GM12891 (cell line): ENCODE measurements around the gene PLGRKT.
A peak's percentile ranks its signal among the peaks of the same experiment; 100 is the strongest.
"Not testable (repeated sequence)": the region's sequence is repeated elsewhere in the genome, so short reads cannot be mapped to it uniquely, and the experiment has no call there.

ENCODE experiments used
- DNase-seq: peaks from one replicate; pipeline ENCODE4 v3.0.0; 2011; ENCODE audit warnings: low spot score; ENCODE audit not compliant: insufficient read length
- FAIRE-seq: peaks from 2 replicates; lab custom pipeline; 2011; peaks lifted over from hg19 to GRCh38; lab: Jason Lieb, UNC
- PAX5 ChIP-seq: IDR thresholded peaks from 2 replicates; pipeline ENCODE4 v1.6.1; 2011; ENCODE audit warnings: low read length, moderate library complexity, mild to moderate bottlenecking; ENCODE audit not compliant: insufficient read depth, severe bottlenecking
- POLR2A ChIP-seq: IDR thresholded peaks from 2 replicates; pipeline ENCODE4 v1.6.1; 2011; ENCODE audit warnings: low read depth, low read length, control low read depth
- POLR2AphosphoS5 ChIP-seq: IDR thresholded peaks from 2 replicates; pipeline ENCODE4 v1.6.1; 2011; ENCODE audit warnings: low read depth, low read length, control low read depth
- POU2F2 ChIP-seq: IDR thresholded peaks from 2 replicates; pipeline ENCODE4 v1.6.1; 2011; ENCODE audit warnings: low read depth, mild to moderate bottlenecking, control low read depth, low read length, moderate library complexity
- SPI1 ChIP-seq: IDR thresholded peaks from 2 replicates; pipeline ENCODE4 v1.6.1; 2011; ENCODE audit warnings: low read depth, low read length, control low read depth
- TAF1 ChIP-seq: IDR thresholded peaks from 2 replicates; pipeline ENCODE4 v1.6.1; 2011; ENCODE audit warnings: low read depth, low read length, control low read depth

PLGRKT gene

DNA sequence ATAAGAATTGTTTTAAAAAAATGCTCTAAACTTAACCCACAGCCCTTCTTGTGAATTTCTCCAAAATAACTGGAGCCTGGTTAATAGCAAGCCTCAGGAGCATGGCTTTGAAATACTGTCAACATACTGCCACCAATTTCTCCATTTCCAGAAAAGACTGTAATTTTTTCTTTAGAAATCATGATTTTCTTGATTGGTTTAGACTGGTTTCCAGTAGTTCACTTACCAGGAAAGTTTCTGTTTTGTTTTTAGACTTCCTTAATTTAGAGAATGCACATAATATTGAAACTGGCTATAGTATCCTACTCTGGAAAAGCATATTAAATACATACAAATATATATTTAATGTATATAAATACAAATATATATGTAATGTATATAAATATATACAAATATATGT lies 8.2 kb upstream of the PLGRKT start:
- TF ChIP-seq SPI1 (no peak), POU2F2 (no peak), PAX5 (no peak), TAF1 (no peak), POLR2A (no peak), POLR2AphosphoS5 (no peak)
- DNase-seq (no peak), FAIRE-seq (no peak)

DNA sequence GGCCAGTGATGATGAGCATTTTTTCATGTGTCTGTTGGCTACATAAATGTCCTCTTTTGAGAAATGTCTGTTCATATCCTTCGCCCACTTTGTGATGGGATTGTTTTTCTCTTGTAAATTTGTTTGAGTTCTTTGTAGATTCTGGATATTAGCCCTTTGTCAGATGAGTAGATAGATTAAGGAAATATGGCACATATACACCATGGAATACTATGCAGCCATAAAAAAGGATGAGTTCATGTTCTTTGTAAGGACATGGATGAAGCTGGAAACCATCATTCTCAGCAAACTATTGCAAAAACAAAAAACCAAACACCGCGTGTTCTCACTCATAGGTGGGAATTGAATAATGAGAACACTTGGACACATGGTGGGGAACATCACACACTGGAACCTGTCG lies 7.4 kb upstream of the PLGRKT start:
- not testable (repeated sequence) for FAIRE-seq, DNase-seq

DNA sequence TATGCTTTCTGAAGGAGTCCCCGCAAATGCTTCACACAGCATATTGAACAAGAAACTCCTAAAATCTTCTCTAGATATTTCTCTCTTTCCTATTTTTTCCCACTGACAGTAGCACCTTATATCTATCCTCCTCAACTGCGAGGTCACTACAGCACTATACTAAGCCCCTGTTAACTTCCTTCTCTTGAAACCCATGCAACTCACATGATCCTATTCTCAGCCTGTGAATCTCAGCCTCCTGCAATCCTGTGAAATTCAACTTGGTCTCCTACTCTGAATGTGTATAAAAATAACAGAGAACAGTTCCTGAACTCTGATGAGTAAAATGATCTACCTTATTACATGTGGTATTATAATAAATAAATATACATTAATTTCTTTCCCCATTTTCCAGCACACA lies 6.1 kb upstream of the PLGRKT start:
- FAIRE-seq (no peak), DNase-seq (no peak)
- TF ChIP-seq POLR2A = no peak
- no peak for TF ChIP-seq TAF1
- TF ChIP-seq POLR2AphosphoS5 = no peak
- TF ChIP-seq POU2F2 = no peak
- TF ChIP-seq PAX5 = no peak
- no peak for TF ChIP-seq SPI1

DNA sequence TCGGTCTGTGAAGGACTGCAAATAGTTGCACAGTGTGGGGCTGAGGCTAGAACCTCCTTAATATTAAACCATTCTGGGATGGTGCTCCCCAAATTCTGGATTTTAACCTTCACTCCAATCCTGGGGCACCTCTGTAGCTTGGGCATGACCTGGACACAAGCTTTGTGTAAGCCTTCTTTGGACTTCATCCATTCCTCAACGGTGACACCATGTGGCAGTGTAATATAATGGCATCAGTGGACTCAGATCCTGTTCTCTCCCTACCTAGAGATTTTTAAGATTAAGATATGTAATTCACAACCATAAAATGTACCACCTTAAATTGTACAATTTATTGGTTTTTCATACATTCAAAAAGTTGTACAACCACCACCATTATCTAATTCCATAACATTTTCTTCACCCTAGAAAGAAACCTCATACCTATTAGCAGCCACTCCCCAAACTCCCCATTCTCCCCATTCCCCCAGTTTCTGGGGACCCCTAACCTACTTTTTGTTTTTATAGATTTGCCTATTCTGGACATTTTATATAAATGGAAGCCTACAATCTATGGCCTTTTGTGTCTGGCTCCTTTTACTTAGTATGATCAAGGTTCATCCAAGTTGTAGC lies 4.8 kb upstream of the PLGRKT start:
- FAIRE-seq = peak; percentile 86
- no peak for DNase-seq
- TF ChIP-seq POLR2AphosphoS5 (no peak), POU2F2 (no peak), TAF1 (no peak), SPI1 (no peak), PAX5 (no peak), POLR2A (no peak)

DNA sequence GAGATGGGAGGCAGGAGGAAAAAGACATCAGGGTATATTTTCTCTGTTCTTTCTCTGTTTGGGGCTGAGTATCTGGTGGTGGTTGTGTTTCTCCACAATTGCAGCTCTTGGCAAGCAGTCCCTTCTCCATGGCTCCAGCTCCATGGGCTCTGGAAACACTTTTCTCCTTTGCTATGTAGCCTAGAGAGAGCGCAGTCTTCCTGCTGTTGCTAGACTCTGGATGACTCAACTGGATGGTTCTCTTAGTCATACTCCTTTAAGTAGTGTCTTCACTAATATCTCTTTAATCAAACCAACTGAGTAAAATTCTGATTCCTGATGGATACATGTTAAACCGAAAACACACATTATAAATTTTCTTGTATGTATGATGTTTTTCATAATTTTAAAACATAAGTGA lies 3.3 kb upstream of the PLGRKT start:
- no peak for TF ChIP-seq POLR2AphosphoS5
- no peak for TF ChIP-seq SPI1
- no peak for TF ChIP-seq PAX5
- no peak for TF ChIP-seq POU2F2
- no peak for TF ChIP-seq TAF1
- no peak for TF ChIP-seq POLR2A
- FAIRE-seq = no peak
- no peak for DNase-seq

DNA sequence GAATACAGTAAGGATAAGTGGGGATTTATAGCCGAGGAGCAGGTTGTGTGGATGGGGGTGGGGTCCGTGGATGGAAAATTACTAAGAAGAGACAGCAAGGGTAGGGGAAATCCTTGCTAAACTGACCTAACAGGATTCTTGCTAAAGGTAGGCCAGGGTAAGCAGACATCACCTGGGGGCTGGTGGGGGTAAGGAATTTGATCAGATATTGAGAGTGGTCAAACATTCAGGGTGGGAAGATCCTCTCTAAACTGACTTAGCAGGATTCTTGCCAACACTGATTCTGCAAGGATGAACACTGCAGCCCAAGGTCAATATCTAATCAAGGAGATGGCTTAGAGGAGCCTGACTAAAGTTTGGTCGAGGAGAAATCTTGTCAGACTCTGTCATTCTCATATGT lies 2.7 kb upstream of the PLGRKT start:
- TF ChIP-seq POU2F2 (no peak), POLR2AphosphoS5 (no peak), TAF1 (no peak), SPI1 (no peak), POLR2A (no peak)
- FAIRE-seq (peak; percentile 35), DNase-seq (no peak)

DNA sequence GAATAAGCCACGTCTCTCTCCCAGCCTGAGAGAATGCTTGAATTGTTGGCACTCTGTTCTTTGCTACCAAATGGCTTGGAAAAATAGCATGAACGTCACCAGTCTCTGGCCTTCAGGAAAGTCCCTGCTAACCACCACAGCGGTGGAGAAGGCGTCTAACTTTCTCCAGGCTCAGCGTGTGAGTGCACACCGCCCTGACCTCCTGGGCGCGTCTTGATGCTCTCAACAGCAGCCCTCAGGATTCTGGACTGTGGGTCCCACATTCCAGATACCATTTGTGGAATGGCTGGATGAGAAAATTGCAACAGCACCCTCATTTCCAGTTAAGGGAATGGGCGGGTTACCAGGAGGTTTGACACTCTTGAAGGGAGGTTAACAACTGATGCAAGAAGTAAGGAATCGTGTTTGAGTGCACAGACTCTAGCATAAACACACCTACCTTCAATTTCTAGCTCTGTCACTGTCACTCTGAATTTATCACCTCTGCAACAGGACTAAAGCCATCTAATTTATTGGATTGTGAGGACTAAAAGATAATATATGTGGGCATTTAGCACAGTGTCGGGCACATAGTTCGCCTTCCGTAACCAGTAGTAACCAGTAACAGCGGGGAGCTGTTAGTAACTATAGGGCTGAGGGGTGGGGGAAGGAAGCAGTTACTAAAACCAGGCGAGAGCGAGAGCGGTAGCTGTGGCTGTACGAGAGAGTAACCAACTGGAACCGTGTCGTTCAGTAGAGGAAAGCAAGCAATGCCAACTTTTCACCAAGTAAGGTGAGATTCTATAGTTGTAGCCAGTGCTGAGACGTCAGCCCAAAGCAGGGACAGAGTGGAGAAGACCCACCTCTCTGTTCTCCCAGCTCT lies 807 bp upstream of the PLGRKT start:
- TF ChIP-seq SPI1 (no peak), TAF1 (peak; percentile 41; the same call in 1 of the 2 replicates), POLR2A (peak; percentile 59), PAX5 (peak; percentile 97), POU2F2 (peak; percentile 68; the same call in 1 of the 2 replicates), POLR2AphosphoS5 (peak; percentile 57)
- DNase-seq = no peak
- peak; percentile 100 for FAIRE-seq

DNA sequence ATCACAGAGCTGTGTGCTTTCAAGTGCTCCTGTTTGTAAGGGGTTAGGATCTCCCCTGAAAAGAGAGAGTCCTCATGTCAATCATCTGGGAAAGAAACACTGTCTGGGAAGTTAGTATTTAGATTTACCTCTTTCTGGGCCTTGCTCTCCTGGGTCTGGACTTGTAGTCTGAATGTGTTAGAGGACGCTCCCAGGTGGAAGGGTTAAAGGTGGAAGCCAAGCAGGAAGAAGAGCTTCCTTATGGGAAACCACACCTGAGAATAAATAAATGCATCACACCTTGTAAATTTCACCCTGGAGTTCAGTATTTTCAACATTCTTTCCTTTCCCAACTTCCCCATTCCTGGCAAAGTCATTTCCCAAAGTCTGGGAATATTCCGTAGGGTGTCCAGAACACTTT lies 1.3 kb downstream of the PLGRKT start:
- DNase-seq = no peak
- FAIRE-seq = no peak
- TF ChIP-seq POLR2AphosphoS5 (no peak), PAX5 (no peak), SPI1 (no peak), POLR2A (no peak), TAF1 (no peak), POU2F2 (no peak)

DNA sequence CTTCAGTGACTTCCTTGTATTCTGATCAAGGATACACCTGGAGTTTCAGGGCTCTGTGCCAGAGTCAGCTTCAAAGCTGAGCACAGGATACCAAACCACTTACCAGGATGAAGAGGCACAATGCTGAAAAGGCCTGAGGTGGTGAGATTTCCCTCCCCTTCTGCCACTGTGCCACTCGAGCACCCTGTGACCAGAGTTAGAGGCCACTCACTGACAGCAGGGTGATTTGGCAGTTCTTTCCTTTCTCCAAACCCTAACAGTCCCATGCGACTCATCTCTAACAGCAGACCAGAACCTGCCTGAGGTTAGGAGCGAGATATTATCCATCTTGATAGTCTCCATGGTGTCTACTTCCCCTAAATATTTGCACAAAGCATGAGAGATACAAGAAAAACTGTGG lies 1.8 kb downstream of the PLGRKT start:
- TF ChIP-seq PAX5 (no peak), POLR2AphosphoS5 (no peak), SPI1 (no peak), POU2F2 (no peak), TAF1 (no peak), POLR2A (no peak)
- DNase-seq (no peak), FAIRE-seq (no peak)

DNA sequence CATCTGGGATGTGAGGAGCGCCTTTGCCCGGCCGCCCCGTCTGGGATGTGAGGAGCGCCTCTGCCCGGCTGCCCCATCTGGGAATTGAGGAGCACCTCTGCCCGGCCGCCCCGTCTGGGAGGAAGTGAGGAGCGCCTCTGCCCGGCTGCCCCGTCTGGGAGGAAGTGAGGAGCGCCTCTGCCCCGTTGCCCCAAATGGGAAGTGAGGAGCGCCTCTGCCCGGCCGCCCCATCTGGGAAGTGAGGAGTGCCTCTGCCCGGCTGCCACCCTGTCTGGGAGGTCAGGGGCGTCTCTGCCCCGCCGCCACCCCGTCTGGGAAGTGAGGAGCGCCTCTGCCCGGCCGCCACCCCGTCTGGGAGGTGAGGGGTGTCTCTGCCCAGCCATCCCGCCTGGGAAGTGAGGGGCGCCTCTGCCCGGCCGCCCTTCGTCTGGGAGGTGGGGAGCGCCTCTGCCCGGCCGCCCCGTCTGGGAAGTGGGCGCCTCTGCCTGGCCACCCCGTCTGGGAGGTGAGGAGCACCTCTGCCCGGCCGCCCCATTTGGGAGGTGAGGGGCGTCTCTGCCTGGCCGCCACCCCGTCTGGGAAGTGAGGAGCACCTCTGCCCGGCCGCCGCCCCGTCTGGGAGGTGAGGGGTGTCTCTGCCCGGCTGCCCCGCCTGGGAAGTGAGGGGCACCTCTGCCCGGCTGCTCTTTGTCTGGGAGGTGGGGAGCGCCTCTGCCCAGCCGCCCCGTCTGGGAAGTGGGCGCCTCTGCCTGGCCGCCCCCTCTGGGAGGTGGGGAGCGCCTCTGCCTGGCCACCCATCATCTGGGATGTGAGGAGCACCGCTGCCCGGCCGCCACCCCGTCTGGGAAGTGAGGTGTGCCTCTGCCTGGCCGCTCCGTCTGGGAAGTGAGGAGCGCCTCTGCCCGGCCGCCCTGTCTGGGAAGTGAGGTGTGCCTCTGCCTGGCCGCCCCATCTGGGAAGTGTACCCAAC lies 3.6 kb downstream of the PLGRKT start:
- not testable (repeated sequence) for FAIRE-seq, DNase-seq

DNA sequence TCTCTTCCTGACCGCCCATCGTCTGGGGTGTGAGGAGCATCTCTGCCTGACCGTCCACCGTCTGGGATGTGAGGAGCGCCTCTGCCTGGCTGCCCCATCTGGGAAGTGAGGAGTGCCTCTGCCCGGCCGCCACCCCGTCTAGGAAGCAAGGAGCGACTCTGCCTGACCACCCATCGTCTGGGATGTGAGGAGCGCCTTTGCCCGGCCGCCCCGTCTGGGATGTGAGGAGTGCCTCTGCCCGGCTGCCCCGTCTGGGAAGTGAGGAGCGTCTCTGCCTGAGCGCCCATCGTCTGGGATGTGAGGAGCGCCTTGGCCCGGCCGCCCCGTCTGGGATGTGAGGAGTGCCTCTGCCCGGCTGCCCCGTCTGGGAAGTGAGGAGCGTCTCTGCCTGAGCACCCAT lies 4.4 kb downstream of the PLGRKT start:
- not testable (repeated sequence) for FAIRE-seq, DNase-seq

DNA sequence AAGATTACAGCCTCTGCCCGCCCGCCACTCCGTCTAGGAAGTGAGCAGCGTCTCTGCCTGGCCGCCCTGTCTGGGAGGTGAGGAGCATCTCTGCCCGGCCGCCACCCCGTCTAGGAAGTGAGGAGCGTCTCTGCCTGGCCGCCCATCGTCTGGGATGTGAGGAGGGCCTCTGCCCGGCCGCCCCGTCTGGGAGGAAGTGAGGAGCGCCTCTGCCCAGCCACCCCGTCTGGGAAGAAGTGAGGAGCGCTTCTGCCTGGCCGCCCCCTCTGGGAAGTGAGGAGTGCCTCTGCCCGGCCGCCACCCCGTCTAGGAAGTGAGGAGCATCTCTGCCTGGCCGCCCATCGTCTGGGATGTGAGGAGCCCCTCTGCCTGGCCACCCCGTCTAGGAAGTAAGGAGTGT lies 4.8 kb downstream of the PLGRKT start:
- not testable (repeated sequence) for DNase-seq, FAIRE-seq
